ENCODE data around the gene TMPRSS12.
"Not testable (repeated sequence)": the region's sequence is repeated elsewhere in the genome, so short reads cannot be mapped to it uniquely, and the experiment has no call there.

TMPRSS12 gene

GRCh38 chr12:50859621-50860310, 17.0 kb downstream of the TMPRSS12 start:
- no peak for DNase-seq (ENCODE audit: low read depth, low spot score)

DNA sequence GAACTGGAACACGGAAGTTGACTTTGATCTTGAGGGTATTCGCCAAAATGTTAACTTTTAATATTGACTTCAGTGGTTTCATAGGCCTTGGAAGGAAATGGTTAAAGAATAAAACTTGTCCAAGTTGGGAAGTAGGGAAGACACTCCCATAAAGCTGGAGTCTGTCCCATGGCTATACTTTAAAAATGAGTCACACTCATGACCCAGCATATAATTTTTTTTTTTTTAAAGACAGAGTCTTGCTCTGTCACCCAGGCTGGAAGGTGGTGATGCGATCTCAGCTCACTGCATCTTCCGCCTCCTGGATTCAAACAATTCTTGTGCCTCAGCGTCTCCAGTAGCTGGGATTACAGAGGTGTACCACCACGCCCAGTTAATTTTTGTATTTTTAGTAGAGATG, 19.6 kb downstream of the TMPRSS12 start:
- no peak for DNase-seq (ENCODE audit: low read depth, low spot score)

- DNase-seq (ENCODE audit: low read depth, low spot score) = no peak
These were observed 22.5 kb downstream of the TMPRSS12 start for GRCh38 chr12:50865266-50865665.

DNA sequence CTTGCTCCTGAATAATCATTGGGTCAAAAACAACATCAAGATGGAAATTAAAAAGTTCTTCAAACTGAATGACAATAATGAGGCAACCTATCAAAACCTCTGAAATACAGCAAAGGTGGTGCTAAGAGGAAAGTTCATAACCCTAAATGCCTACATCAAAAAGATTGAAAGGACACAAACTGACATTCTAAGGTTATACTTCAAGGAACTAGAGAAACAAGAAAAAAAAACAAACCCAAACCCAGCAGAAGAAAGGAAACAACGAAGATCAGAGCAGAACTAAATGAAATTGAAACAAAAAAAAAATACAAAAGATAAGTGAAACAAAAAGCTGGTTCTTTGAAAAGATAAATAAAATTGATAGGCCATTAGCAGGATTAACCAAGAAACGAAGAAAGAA, 26.2 kb downstream of the TMPRSS12 start:
- DNase-seq (ENCODE audit: low read depth, low spot score) = not testable (repeated sequence)

- DNase-seq (ENCODE audit: low read depth, low spot score) = no peak
These were observed 39.8 kb downstream of the TMPRSS12 start for GRCh38 chr12:50882563-50882962.

DNA sequence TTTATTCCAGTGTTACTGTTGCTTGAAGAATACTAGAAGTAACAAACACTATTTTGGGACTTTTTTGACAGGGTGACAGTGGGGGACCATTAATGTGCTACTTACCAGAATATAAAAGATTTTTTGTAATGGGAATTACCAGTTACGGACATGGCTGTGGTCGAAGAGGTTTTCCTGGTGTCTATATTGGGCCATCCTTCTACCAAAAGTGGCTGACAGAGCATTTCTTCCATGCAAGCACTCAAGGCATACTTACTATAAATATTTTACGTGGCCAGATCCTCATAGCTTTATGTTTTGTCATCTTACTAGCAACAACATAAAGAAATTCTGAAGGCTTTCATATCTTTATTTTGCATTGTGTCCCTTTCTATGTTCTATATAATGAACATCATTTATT, 44.5 kb downstream of the TMPRSS12 start:
- no peak for DNase-seq (ENCODE audit: low read depth, low spot score)

DNA sequence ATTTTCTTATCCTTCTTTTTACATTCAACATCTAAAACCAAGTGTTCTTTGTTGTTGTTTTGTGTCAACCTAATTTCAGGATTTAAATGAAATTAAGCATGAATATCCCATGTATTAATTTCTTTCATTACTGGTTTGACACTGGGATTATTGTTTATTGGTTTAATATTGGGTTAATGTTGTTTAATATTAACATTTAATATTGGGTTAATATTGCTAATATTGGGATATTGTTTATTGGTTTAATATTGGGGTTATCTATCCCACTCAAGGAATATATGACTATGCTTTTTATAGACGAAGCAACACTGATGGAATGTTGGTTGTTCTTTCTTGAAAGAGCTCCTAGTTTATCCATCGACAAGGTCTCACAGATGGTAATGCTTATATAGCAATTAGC, 45.9 kb downstream of the TMPRSS12 start:
- no peak for DNase-seq (ENCODE audit: low read depth, low spot score)

- no peak for DNase-seq (ENCODE audit: low read depth, low spot score)
These were observed 51.5 kb downstream of the TMPRSS12 start for GRCh38 chr12:50894241-50894640.

DNA sequence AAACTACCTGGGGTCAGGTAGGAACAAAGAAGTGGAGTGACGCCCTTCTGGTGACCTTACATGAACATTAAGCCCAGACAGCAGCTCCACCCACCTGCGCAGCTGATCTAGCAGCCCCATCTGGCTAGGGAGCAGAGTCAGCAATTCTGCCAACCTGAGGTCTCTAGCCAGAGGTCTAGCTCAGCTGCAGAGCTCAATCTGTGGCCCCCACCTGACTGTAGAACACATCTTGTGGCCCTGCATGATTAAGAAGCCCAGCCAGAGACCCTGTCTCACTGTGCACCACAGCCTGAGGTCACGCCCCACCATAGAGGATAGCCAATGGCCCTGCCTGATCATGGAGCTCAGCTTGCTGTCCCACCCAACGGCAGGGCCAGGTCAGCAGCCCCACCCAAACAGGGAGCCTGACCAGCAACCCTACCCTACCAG, 59.0 kb downstream of the TMPRSS12 start:
- DNase-seq (ENCODE audit: low read depth, low spot score) = no peak

- DNase-seq (ENCODE audit: low read depth, low spot score) = not testable (repeated sequence)
These were observed 65.8 kb downstream of the TMPRSS12 start for GRCh38 chr12:50908479-50908878.

DNA sequence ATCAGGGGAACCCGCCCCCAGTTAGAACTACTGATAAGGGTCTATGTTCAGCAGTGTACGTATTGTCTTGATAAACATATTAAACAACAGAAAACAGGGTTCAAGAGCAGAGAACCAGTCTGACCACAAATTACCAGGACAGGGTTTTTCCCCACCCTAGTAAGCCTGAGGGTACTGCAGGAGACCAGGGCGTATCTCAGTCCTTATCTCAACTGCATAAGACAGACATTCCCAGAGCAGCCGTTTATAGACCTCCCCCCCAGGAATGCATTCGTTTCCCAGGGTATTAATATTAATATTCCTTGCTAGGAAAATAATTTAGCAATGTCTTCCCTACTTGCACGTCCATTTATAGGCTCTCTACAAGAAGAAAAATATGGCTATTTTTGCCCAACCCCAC, 69.6 kb downstream of the TMPRSS12 start:
- not testable (repeated sequence) for DNase-seq (ENCODE audit: low read depth, low spot score)

GRCh38 chr12:50913224-50913623, 70.5 kb downstream of the TMPRSS12 start:
- DNase-seq (ENCODE audit: low read depth, low spot score) = no peak

GRCh38 chr12:50914872-50915484, 72.3 kb downstream of the TMPRSS12 start:
- no peak for DNase-seq (ENCODE audit: low read depth, low spot score)

- no peak for DNase-seq (ENCODE audit: low read depth, low spot score)
These were observed 73.6 kb downstream of the TMPRSS12 start for GRCh38 chr12:50916292-50916691.

DNA sequence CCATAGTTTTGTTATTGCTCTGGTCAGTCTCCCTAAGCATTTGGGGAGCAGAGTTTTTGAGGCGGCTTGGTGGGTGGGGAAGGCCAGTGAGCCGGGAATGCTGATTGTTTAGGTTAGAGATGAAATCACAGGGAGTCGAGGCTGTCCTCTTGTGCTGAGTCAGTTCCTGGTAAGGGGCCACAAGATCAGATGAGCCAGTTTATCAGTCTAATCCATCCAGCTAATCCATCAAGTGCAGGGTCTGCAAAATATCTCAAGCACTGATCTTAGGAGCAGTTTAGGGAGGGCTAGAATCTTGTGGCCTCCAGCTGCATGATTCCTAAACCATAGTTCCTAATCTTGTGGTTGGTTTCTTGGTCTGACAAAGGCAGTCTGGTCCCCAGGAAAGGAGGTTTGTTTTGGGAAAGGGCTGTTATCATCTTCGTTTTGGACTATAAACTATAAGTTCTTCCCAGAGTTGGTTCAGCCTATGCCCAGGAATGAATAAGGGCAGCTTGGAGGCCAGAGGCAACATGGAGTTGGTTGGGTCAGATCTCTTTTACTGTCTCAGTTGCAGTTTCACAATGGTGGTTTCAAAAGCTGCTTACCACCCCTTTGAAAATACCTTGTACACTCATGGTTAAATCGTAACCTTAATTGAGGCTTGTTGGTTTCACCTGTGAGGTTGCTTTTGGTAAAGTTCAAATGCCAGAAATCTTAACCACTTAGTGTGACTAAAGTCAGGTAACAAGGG, 76.0 kb downstream of the TMPRSS12 start:
- DNase-seq (ENCODE audit: low read depth, low spot score) = no peak

- DNase-seq (ENCODE audit: low read depth, low spot score) = no peak
These were observed 80.1 kb downstream of the TMPRSS12 start for GRCh38 chr12:50922820-50923219.

DNA sequence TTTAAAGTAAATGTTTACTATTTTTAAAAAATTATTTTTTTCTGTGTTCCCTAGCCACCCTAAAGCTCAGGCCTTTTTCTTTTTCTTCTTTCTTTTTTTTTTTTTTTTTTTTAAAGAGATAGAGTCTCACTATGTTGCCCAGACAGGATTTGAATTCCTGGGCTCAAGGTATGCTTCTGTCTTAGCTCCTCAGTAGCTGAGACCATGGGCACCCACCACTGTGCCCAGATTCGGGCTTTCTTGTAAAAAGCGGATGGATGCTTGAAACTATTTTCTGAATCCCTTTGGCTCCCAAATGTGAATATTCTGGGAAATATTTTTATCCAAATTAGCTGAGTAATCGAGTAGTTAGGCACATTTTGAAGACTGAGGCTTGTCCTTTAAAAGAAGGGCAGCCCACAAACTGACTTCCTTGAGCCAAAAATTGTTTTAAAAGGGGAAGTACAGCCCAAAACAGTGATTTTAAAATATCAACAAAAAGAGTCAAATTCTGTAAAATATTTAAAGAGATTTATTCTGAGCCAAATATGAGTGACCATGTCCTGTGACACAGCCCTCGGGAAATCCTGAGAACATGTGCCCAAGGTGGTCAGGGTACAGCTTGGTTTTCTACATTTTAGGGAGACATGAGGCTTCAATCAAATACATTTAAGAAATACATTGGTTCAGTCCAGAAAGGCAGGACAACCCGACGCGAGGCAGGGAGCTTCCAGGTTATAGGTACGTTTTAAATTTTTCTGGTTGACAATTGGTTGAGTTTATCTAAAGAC, 80.8 kb downstream of the TMPRSS12 start:
- no peak for DNase-seq (ENCODE audit: low read depth, low spot score)

DNA sequence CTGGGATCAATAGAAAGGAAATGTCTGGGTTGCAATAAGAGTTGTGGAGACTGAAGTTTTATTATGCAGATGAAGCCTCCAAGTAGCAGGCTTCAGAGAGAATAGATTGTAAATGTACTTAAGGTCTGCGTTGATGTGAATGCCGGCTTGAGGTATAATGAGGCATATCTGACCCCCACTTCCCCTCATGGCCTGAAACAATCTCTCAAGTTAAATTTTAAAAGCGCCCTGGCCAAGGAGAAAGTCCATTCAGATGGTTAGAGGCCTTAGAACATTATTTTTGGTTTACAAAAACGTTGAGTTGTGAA, 81.4 kb downstream of the TMPRSS12 start:
- no peak for DNase-seq (ENCODE audit: low read depth, low spot score)

- no peak for DNase-seq (ENCODE audit: low read depth, low spot score)
These were observed 82.0 kb downstream of the TMPRSS12 start for GRCh38 chr12:50924439-50925341.

DNA sequence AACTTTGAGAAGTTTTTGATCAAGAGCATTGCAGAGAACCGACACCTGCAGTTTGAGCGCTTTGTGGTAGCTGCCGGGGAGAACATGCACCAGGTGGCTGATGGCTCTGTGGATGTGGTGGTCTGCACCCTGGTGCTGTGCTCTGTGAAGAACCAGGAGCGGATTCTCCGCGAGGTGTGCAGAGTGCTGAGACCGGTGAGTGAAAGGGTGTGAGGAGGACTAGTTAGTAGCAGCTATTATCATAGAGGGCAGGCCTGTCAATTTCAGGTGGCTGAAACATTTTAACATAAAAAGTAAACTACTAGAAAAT, 82.6 kb downstream of the TMPRSS12 start:
- DNase-seq (ENCODE audit: low read depth, low spot score) = no peak

GRCh38 chr12:50925920-50926319, 83.2 kb downstream of the TMPRSS12 start:
- DNase-seq (ENCODE audit: low read depth, low spot score) = no peak

All from activated CD4-positive, CD25-positive, alpha-beta regulatory T cell treated with anti-CD3 and anti-CD28 coated beads, Interleukin-2, amount 50 U/mL, for 16 hours (primary cell).